A172 (cell line): ENCODE data around the gene MRO. TPM values are rescaled to one million over a fixed set of nuclear protein-coding genes. Genes with fewer than 3 reads are reported as not detected.
A peak's percentile ranks its signal among the peaks of the same experiment; 100 is the strongest.

Source experiments
- DNase-seq: peaks from one replicate; pipeline ENCODE4 v3.0.0-alpha.2; 2015; ENCODE audit warnings: low spot score
- total RNA-seq: library from RNA; depleted of rRNA; stranded (reverse); fragments of >200 nt; shearing (Covaris generic); gene quantifications from 2 replicates; pipeline ENCODE4 v1.2.3, GENCODE V29; 2014; rRNA removed

The MRO gene
- 0.03 TPM in 1 of 2 replicates, not detected in the other for total RNA-seq

GRCh38 chr18:50819728-50820378 lies at the start of gene MRO:
Gene MRO, minus strand, starts transcription at chr18:50820016. Its CDS starts 10,616 bp downstream, at chr18:50809400.
- DNase-seq = peak; percentile 45

GRCh38 chr18:50869150-50869549 lies 49.3 kb upstream of the MRO start:
- DNase-seq = no peak

DNA sequence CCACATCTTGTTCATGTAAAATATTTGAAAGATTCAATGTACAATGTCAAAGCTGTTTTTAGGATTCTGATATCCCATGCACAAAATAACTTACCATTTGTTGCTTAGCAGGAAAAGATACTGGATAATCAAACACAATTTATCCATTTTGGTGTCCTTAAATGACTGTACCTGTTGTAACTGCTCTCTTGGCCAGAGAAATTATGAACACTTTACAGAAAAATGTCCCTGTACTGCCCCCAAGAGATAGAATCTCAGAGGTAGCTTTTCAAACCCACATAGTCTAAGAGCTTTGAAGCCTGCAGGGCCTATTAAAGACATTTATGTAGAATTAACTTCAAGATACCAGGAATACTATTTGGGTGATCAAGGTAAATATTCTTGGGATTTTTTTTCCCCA lies 46.9 kb upstream of the MRO start:
- no peak for DNase-seq

- DNase-seq = no peak
These were observed 44.1 kb upstream of the MRO start for GRCh38 chr18:50863840-50864375.

DNA sequence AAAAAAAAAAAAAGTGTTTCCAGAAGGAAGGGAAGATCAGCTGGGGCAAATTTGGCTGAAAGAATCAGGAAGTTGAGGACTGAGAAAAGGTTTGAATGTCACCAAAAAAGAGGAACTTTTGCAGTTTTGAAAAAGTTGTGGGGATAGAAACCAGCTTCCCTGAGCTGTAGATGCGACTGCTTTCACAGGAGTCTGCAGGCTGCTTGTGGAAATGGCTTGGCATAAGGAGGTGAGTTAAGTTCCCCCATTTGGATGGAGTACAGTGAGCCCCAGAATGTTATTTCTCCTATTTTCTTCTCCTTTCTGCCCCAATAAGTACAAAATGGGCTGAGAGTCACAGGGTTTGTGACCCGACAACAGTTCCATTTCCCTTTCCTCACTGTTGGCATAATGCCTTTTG lies 42.6 kb upstream of the MRO start:
- no peak for DNase-seq

- DNase-seq = no peak
These were observed 41.8 kb upstream of the MRO start for GRCh38 chr18:50861617-50862016.

GRCh38 chr18:50859793-50860555 lies 40.2 kb upstream of the MRO start:
- DNase-seq = no peak

GRCh38 chr18:50857694-50858093 lies 37.9 kb upstream of the MRO start:
- DNase-seq = no peak

DNA sequence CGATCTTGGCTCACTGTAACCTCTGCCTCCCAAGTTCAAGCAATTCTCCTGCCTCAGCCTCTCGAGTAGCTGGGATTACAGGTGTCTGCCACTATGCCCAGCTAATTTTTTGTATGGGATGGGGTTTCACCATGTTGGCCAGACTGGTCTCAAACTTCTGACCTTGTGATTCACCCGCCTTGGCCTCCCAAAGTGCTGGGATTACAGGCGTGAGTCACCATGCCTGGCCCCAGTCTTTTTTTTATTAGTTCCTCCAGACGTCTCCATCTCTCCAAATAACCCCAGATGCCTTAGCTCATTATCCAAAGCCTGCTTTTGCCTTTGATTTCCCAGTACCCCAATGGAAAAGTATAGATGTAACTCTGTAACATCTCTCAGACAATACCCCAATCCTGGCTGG lies 37.4 kb upstream of the MRO start:
- DNase-seq = peak; percentile 23

GRCh38 chr18:50855976-50856757 lies 36.4 kb upstream of the MRO start:
- DNase-seq = no peak

DNA sequence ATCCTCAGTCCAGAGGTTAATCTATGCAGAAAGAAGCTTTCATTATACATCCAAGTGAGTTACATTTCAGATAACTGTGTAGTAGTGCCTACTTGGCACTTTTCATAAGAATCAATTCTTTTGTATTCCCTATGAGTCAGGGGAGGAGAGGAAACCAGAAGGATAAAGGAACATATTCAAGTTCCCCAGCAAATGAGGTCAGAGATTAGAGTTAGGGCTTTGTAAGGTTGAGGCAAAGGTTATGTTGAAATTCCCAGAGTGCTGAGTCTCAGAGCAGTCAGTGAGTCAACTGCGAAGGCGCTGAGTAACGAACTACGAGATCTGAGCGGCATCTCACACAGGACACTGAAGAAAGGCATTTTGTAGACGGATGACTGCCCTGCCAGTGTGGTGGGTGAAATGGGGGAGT lies 34.1 kb upstream of the MRO start:
- no peak for DNase-seq

DNA sequence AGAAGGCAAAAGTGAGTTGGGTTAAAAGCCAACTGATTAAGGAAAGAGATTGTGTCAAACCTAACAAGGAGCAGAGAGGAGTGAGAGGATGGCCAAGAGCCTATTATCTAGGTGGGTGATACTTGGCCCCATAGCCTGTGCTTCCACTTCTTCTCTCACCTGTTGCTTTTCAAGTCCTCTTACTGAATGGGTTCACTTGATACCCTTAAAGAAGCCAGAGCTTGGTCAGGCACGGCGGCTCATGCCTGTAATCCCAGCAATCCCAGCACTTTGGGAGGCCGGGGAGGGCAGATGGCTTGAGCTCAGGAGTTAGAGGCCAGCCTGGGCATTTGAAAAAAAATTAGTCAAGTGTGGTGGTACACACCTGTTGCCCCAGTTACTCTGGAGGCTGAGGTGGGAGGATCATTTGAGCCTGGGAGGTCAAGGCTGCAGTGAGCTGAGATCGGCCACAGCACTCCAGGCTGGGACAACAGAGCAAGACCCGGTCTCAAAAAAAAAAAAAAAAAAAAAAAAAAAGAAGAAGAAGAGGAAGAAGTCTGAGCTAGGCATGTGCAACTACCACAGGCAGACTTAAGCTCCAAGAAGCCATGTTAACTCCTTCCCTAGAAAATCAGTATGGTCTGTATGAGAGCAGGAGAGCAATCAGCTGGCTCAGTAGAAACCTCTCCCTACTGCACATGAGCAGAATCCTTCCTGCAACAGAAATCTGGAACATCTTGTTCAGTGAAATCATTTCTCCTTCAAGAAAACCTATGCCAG lies 30.7 kb upstream of the MRO start:
- no peak for DNase-seq

- no peak for DNase-seq
These were observed 29.6 kb upstream of the MRO start for GRCh38 chr18:50849419-50849821.

DNA sequence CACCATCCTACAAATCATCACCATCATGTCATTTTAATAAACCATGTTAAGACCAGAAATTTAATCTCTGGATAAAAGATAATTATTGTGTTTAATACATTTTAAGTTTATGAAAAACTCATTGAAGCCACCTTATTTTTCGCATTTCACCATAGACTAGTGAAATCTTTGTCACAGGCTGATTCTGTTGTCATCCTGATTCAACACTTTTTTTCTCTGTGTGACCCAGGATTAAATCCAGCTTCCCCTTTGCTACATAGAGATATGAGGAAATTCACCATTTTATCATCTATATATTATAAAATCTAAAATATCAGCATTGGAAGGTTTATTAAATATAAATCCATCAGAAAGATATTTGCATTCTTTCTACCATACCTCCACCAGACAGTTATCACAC lies 29.2 kb upstream of the MRO start:
- no peak for DNase-seq

DNA sequence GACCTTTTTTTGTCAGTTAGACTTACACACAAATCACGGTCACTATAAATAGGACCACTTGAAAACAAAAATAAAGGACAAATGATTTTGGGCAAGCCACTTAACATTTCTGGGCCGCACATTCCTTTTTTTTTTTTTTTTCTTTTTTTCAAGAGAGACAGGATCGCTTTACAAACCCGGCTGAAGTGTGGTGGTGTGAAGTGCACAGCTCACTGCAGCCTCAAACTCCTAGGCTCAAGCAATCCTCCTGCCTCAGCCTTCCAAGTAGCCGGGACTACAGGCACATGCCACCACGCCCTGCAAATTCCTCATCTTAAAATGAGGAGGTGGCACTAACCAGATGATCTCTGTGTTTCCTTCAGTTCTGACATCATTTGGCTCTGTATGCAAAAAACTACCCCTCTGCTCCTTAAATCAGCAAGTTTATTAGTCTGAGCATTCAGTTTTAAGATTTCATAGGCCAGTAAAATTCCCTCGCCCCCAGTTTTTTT lies 28.3 kb upstream of the MRO start:
- DNase-seq = no peak

DNA sequence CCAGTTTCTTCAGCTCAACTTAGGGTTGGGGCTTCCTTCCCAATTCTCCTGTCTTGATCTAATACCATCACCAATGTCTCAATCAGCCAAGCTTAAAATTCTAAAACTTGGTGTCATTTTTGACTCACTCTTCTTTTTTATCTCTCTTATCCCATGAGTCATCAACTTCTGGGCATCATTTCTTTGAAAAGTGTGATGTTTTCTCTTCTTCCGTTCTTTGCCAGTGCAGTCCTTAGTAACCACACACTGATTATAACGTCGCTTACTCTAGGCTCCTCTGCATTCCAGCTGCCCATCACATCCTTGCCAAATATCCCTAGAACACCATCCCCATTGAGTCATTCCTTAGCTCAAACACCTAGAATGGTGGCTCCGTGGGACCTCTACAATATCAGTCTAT lies 27.4 kb upstream of the MRO start:
- DNase-seq = peak; percentile 46

DNA sequence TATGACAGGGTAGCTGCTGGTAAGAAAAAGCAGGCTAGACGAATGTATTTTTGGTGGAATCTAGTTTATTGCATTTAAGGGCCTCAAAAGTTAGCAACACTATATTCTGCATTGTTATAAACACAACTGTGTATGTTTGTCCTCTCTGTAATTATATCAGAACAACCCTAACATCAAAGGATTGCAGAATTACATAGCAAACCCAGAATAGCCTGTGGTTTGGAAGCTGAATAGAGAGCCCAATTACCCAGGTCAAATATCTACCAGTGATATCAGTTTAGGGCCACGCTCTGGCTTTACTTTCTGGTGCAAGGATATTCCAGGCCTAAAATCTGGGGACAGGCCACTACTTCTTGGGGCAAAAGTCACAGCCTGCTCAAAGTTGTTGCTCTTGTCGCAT lies 25.1 kb upstream of the MRO start:
- DNase-seq = no peak

DNA sequence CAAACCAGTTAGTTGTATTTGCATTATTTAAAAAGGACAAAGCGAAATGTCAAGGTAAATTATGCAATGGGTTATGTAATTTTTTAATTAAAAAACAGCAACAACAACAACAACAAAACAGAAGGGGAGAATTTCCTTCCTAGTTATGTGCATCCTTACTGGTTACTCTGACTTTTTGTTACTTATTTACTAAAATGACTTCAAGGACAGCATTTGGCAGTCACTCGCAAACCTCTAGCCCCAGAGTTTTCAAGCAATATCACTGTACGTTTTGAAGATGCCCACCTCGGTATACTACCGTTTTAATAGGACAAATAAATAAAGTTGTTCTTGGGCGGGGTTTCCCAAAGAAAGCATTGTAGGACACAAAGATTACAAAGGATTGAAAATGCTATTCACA lies 24.7 kb upstream of the MRO start:
- no peak for DNase-seq

- DNase-seq = no peak
These were observed 23.0 kb upstream of the MRO start for GRCh38 chr18:50842846-50843245.

- no peak for DNase-seq
These were observed 20.2 kb upstream of the MRO start for GRCh38 chr18:50839996-50840395.

- DNase-seq = no peak
These were observed 19.5 kb upstream of the MRO start for GRCh38 chr18:50839341-50839740.
